ENCODE results near the gene IGF2R. TPM values are rescaled to one million over a fixed set of nuclear protein-coding genes. Genes with fewer than 3 reads are reported as not detected.

Gene IGF2R
- total and polyA plus RNA-seq, 2 donors (not counting 1 experiment from before 2014, with no cell fraction given), result 9.5 to 53.3 TPM

DNA sequence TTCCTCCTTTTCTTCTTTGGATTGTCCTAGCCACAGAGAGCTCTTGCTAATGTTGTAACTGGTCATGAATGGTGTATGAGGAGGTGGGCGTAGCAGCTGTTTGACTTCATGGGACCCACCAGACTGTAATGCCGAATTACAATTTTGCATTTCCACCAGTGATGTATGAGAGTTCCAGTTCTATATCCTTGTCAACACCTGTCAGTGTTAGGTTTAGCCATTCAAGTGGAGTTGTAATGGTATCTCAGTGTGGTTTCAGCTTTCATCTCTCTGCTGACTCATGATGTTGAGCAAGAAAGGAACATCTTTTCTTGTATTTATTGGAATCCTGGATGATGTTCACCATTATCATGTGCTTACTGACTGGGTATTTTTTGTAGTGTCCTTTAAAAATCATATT is 5.1 kb downstream of the IGF2R start:
- 60% methylated on average over 1 of the region's 2 CpGs for WGBS (ENCODE audit: insufficient coverage)
- Mint-ChIP-seq H3K4me3 (no peak overlapping the region), H3K9me3 (ENCODE audit: insufficient read depth) (no peaks in the 10 kb centered on the region), H3K4me1 (peaks cover 69% of the 10 kb centered on the region), H3K27me3 (no peaks in the 10 kb centered on the region), H3K27ac (no peak overlapping the region)
- ATAC-seq (ENCODE audit: low read depth) (no peak), DNase-seq (no peak)
- Histone ChIP-seq H3K27ac (ENCODE audit: low read length in 2 of 2) (no peak overlapping the region), H3K27me3 (replicated peaks in 1 of 4; ENCODE audit: control extremely low read depth in 1 of 4, control insufficient read depth in 3 of 4, insufficient read depth in 4 of 4, low read length in 3 of 4) (no peaks in the 10 kb centered on the region), H3K4me1 (ENCODE audit: control insufficient read depth in 2 of 2, insufficient read depth in 2 of 2, low read length in 2 of 2) (peaks cover 27 to 43% of the 10 kb centered on the region in 2 donors), H3K36me3 (replicated peaks in 1 of 2; ENCODE audit: control extremely low read depth in 1 of 2, control insufficient read depth in 1 of 2, extremely low read depth in 1 of 2, insufficient read depth in 2 of 2, low read length in 1 of 2) (no peaks in the 10 kb centered on the region), H3K79me2 (ENCODE audit: control insufficient read depth, insufficient read depth, low read length) (peaks cover 97% of the 10 kb centered on the region), H4K20me1 (ENCODE audit: control insufficient read depth, insufficient read depth, low read length, poor library complexity, severe bottlenecking) (peaks cover 79% of the 10 kb centered on the region), H3K4me2 (replicated peaks; ENCODE audit: low read depth, low read length, poor library complexity, severe bottlenecking) (no peak overlapping the region), H3K4me3 (ENCODE audit: control extremely low read depth in 1 of 5, extremely low read depth in 1 of 5, insufficient read depth in 1 of 5, low read depth in 2 of 5, low read length in 4 of 5) (no peak overlapping the region), H2AFZ (ENCODE audit: insufficient read depth, low read depth, low read length, poor library complexity, severe bottlenecking) (no peak overlapping the region), H3K9me3 (ENCODE audit: control extremely low read depth in 1 of 3, control insufficient read depth in 2 of 3, insufficient read depth in 1 of 3, low read length in 2 of 3) (no peaks in the 10 kb centered on the region), H3K9ac (ENCODE audit: low read length) (no peak overlapping the region)
- TF ChIP-seq CTCF (IDR thresholded peaks at IDR 0.05) (no peak), EZH2 (IDR thresholded peaks at IDR 0.05; ENCODE audit: borderline replicate concordance, insufficient read depth, low read depth, low read length, poor library complexity, severe bottlenecking) (no peak)
- intact Hi-C loops (cut with micrococcal nuclease), result loop anchor here (2.0 to 5.0 kb wide), 2 partner anchors 53 to 183 kb away; partner anchors contain the start of gene MRPL18
- POLR2A ChIA-PET, result no interaction called here
- CTCF ChIA-PET, result no interaction called here

DNA sequence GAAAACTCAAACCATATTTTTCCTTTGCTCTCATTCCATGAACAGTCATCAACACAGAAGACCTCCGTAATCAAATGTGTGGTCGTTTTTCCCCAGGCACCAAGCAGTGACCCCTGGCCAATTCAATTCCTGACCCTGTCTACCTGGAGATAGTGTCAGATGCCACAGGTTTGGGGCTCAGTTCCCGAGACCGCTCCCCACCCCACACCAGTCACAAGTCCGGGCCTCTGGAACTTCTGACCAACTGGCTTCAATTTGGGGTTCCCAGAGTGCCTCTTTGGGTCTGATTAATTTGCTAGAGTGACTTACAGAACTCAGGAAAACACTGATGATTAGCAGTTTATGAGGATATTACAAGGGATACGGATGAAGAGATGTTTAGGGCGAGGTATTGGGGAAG is 6.0 kb downstream of the IGF2R start:
- H4K20me1 ChIP-seq (ENCODE audit: control insufficient read depth, insufficient read depth, low read length, poor library complexity, severe bottlenecking), result peaks cover 88% of the 10 kb centered on the region
- Mint-ChIP-seq H3K9me3 (ENCODE audit: insufficient read depth) (no peaks in the 10 kb centered on the region), H3K27ac (no peak overlapping the region), H3K4me1 (peaks cover 77% of the 10 kb centered on the region), H3K27me3 (no peaks in the 10 kb centered on the region), H3K4me3 (no peak overlapping the region)
- peaks cover 0 to 4% (median 0%) of the 10 kb centered on the region in 3 donors for H3K9me3 ChIP-seq (ENCODE audit: control extremely low read depth in 1 of 3, control insufficient read depth in 2 of 3, insufficient read depth in 1 of 3, low read length in 2 of 3)
- WGBS (ENCODE audit: insufficient coverage), result 100% methylated on average over 2 of the region's 7 CpGs
- H3K79me2 ChIP-seq (ENCODE audit: control insufficient read depth, insufficient read depth, low read length), result peaks cover 97% of the 10 kb centered on the region
- no peaks in the 10 kb centered on the region for H3K27me3 ChIP-seq (replicated peaks in 1 of 4; ENCODE audit: control extremely low read depth in 1 of 4, control insufficient read depth in 3 of 4, insufficient read depth in 4 of 4, low read length in 3 of 4)
- TF ChIP-seq EZH2 (IDR thresholded peaks at IDR 0.05; ENCODE audit: borderline replicate concordance, insufficient read depth, low read depth, low read length, poor library complexity, severe bottlenecking) (no peak), CTCF (IDR thresholded peaks at IDR 0.05) (no peak)
- DNase-seq (no peak), ATAC-seq (ENCODE audit: low read depth) (no peak)
- no peaks in the 10 kb centered on the region for H3K36me3 ChIP-seq (replicated peaks in 1 of 2; ENCODE audit: control extremely low read depth in 1 of 2, control insufficient read depth in 1 of 2, extremely low read depth in 1 of 2, insufficient read depth in 2 of 2, low read length in 1 of 2)
- CTCF ChIA-PET, result no interaction called here
- no peak overlapping the region for H3K27ac ChIP-seq (ENCODE audit: low read length in 2 of 2)
- H2AFZ ChIP-seq (ENCODE audit: insufficient read depth, low read depth, low read length, poor library complexity, severe bottlenecking), result no peak overlapping the region
- POLR2A ChIA-PET, result no interaction called here
- no peak overlapping the region for H3K4me2 ChIP-seq (replicated peaks; ENCODE audit: low read depth, low read length, poor library complexity, severe bottlenecking)
- intact Hi-C loops (cut with micrococcal nuclease), result loop anchor here (5.0 kb wide), 1 partner anchor 52 kb away; no protein-coding TSS in a partner anchor
- no peak overlapping the region for H3K4me3 ChIP-seq (ENCODE audit: control extremely low read depth in 1 of 5, extremely low read depth in 1 of 5, insufficient read depth in 1 of 5, low read depth in 2 of 5, low read length in 4 of 5)
- H3K4me1 ChIP-seq (ENCODE audit: control insufficient read depth in 2 of 2, insufficient read depth in 2 of 2, low read length in 2 of 2), result peaks cover 33 to 48% of the 10 kb centered on the region in 2 donors
- H3K9ac ChIP-seq (ENCODE audit: low read length), result no peak overlapping the region
